IgD-negative memory B cell (primary cell): ENCODE results near the gene BID. TPM values are rescaled to one million over a fixed set of nuclear protein-coding genes. Genes with fewer than 3 reads are reported as not detected.

Experiments
- H3K27ac Mint-ChIP-seq, 3 donors: one replicate each; pipeline ENCODE4 v1.8.0; 2020 to 2022; ENCODE audit warnings: mild to moderate bottlenecking in 3 of 3, mixed read lengths in 3 of 3, moderate library complexity in 1 of 3
- H3K27me3 Mint-ChIP-seq: one replicate; pipeline ENCODE4 v1.8.0; 2021; ENCODE audit warnings: mixed read lengths
- H3K36me3 Mint-ChIP-seq: one replicate; pipeline ENCODE4 v1.8.0; 2020; ENCODE audit warnings: mild to moderate bottlenecking, mixed read lengths
- H3K4me1 Mint-ChIP-seq, 3 donors: one replicate each; pipeline ENCODE4 v1.8.0; 2020 to 2022; ENCODE audit warnings: mixed read lengths in 3 of 3, mild to moderate bottlenecking in 1 of 3
- H3K4me3 Mint-ChIP-seq, 4 donors: one replicate each; pipeline ENCODE4 v1.8.0; 2020 to 2022; ENCODE audit warnings: mild to moderate bottlenecking in 4 of 4, mixed read lengths in 4 of 4, moderate library complexity in 3 of 4
- H3K9me3 Mint-ChIP-seq, 3 donors: one replicate each; pipeline ENCODE4 v1.8.0; 2020 to 2021; ENCODE audit warnings: mixed read lengths in 3 of 3, mild to moderate bottlenecking in 1 of 3
- polyA plus RNA-seq: library from polyadenylated mRNA; unstranded; fragments of 300-500 nt; fragmentation: Illumina TruSeq; gene quantifications from one replicate; pipeline ENCODE4 v1.2.3, GENCODE V29; 2021

Gene BID
- polyA plus RNA-seq, 1 donor from 2014 or later = 40.9 TPM

- no peaks in the 10 kb centered on the region for H3K9me3 Mint-ChIP-seq
- peaks cover 1% of the 10 kb centered on the region for H3K36me3 Mint-ChIP-seq
- no peaks in the 10 kb centered on the region for H3K4me1 Mint-ChIP-seq
- H3K4me3 Mint-ChIP-seq = no peak overlapping the region
- H3K27ac Mint-ChIP-seq = no peak overlapping the region
- no peaks in the 10 kb centered on the region for H3K27me3 Mint-ChIP-seq
Measured at GRCh38 chr22:17808693-17809403, 34.6 kb upstream of the BID start.

DNA sequence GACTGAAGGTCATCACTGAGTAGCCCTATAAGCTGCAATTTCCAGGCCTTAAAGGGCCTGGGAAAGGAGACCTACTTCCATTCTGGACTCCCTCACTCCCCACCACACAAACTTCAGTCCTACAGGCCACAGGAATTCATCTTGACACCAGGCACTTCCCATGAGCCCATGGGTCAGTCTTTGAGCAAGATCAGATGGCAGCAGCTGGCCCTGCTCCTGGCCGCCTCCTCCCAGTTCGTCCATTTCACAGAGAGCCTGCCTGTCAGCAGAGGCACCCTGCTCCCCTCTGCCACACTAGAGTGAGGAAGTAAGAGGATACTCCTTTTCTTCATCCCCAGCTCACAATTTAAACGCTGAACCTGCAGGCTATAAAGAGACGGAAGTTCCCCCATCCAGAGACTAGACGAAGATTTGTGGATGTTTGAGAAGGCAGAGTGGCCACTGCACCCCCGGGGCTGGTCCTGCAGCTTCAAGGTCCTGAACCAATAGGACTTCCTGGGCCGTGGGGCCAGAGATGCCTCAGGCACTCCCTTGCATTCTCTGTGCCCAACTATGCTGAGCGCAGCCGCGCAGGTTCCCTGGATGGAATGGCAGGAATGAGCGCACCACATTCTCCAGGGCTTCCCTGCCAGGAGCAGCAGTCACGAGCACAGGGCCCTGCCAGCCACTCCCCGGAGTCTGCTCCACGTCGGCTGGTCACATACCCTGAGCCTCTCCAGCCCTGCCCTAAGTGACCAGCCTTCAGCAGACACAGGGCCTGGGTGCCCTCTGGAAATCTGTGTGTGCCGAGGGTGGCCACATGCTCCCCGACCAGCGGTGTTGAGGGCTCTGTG is 33.5 kb upstream of the BID start:
- Mint-ChIP-seq H3K36me3 (peaks cover 1% of the 10 kb centered on the region), H3K27me3 (no peaks in the 10 kb centered on the region), H3K4me1 (peaks cover 0 to 1% (median 0%) of the 10 kb centered on the region in 3 donors), H3K27ac (peak overlapping the region in 1 of 3 donors; percentile 57), H3K9me3 (no peaks in the 10 kb centered on the region), H3K4me3 (no peak overlapping the region)

DNA sequence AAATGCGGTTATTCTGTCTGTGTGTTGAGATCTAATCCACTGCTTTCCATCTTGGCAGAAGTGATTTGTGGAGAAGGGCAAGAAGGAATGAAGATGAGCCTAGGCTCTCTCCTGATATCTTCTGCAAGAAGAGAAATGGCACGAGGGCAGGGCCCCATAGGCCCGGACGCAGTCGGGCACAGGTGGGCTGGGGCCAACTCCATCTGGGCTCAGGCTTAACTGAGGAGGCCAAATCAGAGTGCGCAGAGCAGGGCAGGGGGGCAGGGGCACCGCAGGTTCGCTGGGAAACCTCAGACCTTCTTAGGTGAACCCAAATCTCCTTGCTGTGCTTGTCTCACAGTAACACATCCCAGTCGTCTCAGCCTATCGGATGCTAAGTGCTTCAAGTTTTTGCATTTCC is 32.8 kb upstream of the BID start:
- peaks cover 0 to 2% (median 1%) of the 10 kb centered on the region in 3 donors for H3K4me1 Mint-ChIP-seq
- peaks cover 0 to 2% (median 0%) of the 10 kb centered on the region in 3 donors for H3K9me3 Mint-ChIP-seq
- no peaks in the 10 kb centered on the region for H3K27me3 Mint-ChIP-seq
- peak overlapping the region in 1 of 3 donors; percentile 57 for H3K27ac Mint-ChIP-seq
- no peak overlapping the region for H3K4me3 Mint-ChIP-seq
- H3K36me3 Mint-ChIP-seq = peaks cover 4% of the 10 kb centered on the region

- Mint-ChIP-seq H3K4me1 (peaks cover 0 to 3% (median 1%) of the 10 kb centered on the region in 3 donors), H3K36me3 (peaks cover 4% of the 10 kb centered on the region), H3K4me3 (no peak overlapping the region), H3K9me3 (peaks cover 0 to 2% (median 0%) of the 10 kb centered on the region in 3 donors), H3K27me3 (no peaks in the 10 kb centered on the region), H3K27ac (peak overlapping the region in 1 of 3 donors; percentile 30)
Measured at GRCh38 chr22:17806437-17806836, 32.2 kb upstream of the BID start.

GRCh38 chr22:17804331-17805080 is 30.2 kb upstream of the BID start:
- H3K27me3 Mint-ChIP-seq = no peaks in the 10 kb centered on the region
- H3K4me3 Mint-ChIP-seq = no peak overlapping the region
- H3K36me3 Mint-ChIP-seq = peaks cover 4% of the 10 kb centered on the region
- peaks cover 15 to 17% (median 16%) of the 10 kb centered on the region in 3 donors for H3K4me1 Mint-ChIP-seq
- peaks cover 0 to 2% (median 0%) of the 10 kb centered on the region in 3 donors for H3K9me3 Mint-ChIP-seq
- H3K27ac Mint-ChIP-seq = peak overlapping the region in 2 of 3 donors; percentile 11 to 91

GRCh38 chr22:17803609-17804270 is 29.5 kb upstream of the BID start:
- H3K27ac Mint-ChIP-seq = peak overlapping the region in 2 of 3 donors; percentile 20 to 23
- H3K9me3 Mint-ChIP-seq = peaks cover 0 to 2% (median 0%) of the 10 kb centered on the region in 3 donors
- no peaks in the 10 kb centered on the region for H3K27me3 Mint-ChIP-seq
- H3K4me1 Mint-ChIP-seq = peaks cover 17 to 19% (median 18%) of the 10 kb centered on the region in 3 donors
- H3K4me3 Mint-ChIP-seq = no peak overlapping the region
- peaks cover 2% of the 10 kb centered on the region for H3K36me3 Mint-ChIP-seq

DNA sequence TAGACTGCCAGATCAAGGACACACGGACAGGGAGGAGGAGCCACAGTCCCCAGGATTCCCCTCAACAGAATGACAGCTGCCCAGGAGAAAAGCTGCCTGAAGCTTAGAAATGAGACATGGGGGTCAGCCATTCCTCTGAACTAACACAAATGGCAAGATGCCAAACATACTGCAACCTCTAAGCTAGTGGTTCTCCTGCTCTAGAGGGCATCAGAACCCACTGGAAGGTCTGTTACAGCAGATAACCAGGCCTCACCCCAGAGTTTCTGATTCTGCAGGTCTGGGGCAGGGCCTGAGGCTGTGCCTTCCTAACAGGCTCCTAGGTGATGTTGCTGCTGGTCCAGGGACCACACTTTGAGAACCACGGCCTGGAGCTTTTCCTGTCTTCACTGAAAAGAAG is 28.6 kb upstream of the BID start:
- H3K9me3 Mint-ChIP-seq = peaks cover 0 to 2% (median 0%) of the 10 kb centered on the region in 3 donors
- peaks cover 17 to 23% (median 22%) of the 10 kb centered on the region in 3 donors for H3K4me1 Mint-ChIP-seq
- H3K27ac Mint-ChIP-seq = peak overlapping the region; percentile 23 to 59 (median 44)
- H3K4me3 Mint-ChIP-seq = no peak overlapping the region
- no peaks in the 10 kb centered on the region for H3K27me3 Mint-ChIP-seq
- peaks cover 2% of the 10 kb centered on the region for H3K36me3 Mint-ChIP-seq

DNA sequence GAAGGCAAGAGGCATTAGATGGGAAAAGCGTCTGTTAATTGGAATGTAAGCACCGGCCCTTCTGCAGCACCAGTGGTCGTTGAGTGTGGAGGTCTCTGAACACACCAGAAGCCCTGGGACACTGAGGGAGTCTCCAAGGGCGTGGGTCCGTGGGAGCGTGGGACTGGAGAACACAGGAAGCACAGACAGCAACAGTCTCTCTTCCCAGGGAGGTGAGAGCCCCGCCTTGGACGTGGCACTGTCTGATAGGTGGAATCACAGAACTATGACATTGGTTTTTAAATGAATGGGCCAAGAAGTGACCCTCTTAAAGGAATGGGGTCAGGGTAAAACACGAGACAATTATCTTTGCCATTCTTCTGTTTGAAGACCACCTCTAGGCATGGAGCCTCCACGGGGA is 28.1 kb upstream of the BID start:
- Mint-ChIP-seq H3K4me3 (peak overlapping the region in 1 of 4 donors; percentile 46), H3K36me3 (peaks cover 2% of the 10 kb centered on the region), H3K4me1 (peaks cover 17 to 25% (median 24%) of the 10 kb centered on the region in 3 donors), H3K27ac (peak overlapping the region in 2 of 3 donors; percentile 44 to 59), H3K27me3 (no peaks in the 10 kb centered on the region), H3K9me3 (peaks cover 0 to 2% (median 0%) of the 10 kb centered on the region in 3 donors)

- H3K36me3 Mint-ChIP-seq = peaks cover 4% of the 10 kb centered on the region
- peaks cover 0 to 2% (median 0%) of the 10 kb centered on the region in 3 donors for H3K9me3 Mint-ChIP-seq
- peak overlapping the region; percentile 43 to 98 (median 76) for H3K27ac Mint-ChIP-seq
- peaks cover 37 to 53% (median 44%) of the 10 kb centered on the region in 3 donors for H3K4me1 Mint-ChIP-seq
- H3K27me3 Mint-ChIP-seq = no peaks in the 10 kb centered on the region
- peak overlapping the region in 3 of 4 donors; percentile 3 to 73 (median 4) for H3K4me3 Mint-ChIP-seq
Measured at GRCh38 chr22:17797721-17798559, 23.7 kb upstream of the BID start.

DNA sequence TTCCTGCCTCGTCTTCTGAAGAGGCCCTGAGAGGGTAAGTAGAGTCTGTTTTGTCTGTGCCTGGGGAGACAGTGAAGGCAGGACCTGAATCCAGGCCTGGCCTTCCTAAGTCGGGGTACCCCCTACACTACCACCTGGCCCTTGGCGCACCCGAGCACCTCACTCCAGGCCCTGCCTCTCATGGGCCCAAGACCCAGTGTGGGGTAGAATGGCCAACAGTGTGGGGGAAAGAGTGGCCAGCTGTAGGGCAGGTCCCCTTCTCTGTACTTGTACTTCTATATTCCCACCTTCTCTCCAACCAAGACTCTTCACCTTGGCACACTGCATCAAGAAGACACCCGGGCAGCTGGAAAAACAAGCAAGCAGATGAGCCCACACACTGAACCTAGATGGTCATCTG is 22.4 kb upstream of the BID start:
- Mint-ChIP-seq H3K4me1 (peaks cover 37 to 53% (median 41%) of the 10 kb centered on the region in 3 donors), H3K27me3 (no peaks in the 10 kb centered on the region), H3K36me3 (peaks cover 2% of the 10 kb centered on the region), H3K27ac (peak overlapping the region; percentile 89 to 98 (median 96)), H3K4me3 (peak overlapping the region in 3 of 4 donors; percentile 21 to 87 (median 77)), H3K9me3 (no peaks in the 10 kb centered on the region)

- no peaks in the 10 kb centered on the region for H3K9me3 Mint-ChIP-seq
- peak overlapping the region; percentile 89 to 98 (median 96) for H3K27ac Mint-ChIP-seq
- no peaks in the 10 kb centered on the region for H3K27me3 Mint-ChIP-seq
- H3K36me3 Mint-ChIP-seq = peaks cover 2% of the 10 kb centered on the region
- peaks cover 36 to 52% (median 41%) of the 10 kb centered on the region in 3 donors for H3K4me1 Mint-ChIP-seq
- peak overlapping the region; percentile 4 to 87 (median 77) for H3K4me3 Mint-ChIP-seq
Measured at GRCh38 chr22:17795661-17796548, 21.6 kb upstream of the BID start.

DNA sequence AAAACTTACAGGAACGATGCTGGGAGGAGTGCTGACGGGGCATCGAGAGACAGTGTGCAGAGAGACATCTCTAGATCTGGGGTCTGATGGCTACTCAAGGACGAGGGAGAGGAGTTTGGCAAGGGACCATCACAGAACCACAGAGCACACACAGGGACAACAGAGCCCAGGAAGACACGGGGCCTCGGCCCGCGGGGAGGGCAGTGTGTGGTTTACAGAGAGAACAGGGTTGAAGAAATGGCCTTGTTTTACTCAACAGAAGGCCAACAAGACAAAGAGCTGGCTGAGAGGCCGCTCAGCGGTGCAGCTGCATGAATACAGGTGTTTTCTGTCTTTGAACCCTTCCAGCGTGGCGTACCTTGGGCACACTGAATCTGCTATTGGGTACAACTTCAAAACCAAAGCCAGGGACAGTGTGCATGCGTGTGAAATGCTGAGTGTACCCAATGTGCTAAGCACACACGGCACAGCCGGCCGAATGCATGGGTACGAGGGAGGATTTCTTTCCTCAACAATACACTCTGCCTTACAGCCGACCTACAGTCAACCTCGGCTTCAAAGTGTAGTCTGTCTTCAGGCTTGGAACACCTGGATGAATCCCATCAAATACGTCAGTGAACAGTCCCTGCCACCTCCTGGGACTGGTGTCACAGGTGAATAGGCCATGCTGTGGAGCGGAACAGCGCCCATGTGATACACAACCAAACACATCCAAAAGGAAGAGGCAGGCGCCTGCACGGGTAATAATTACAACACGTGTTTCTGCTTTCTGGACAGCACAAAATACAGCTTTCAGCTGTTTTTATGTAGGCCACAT is 20.7 kb upstream of the BID start:
- Mint-ChIP-seq H3K4me3 (peak overlapping the region in 3 of 4 donors; percentile 67 to 87 (median 87)), H3K27me3 (no peaks in the 10 kb centered on the region), H3K36me3 (peaks cover 2% of the 10 kb centered on the region), H3K9me3 (no peaks in the 10 kb centered on the region), H3K4me1 (peaks cover 26 to 42% (median 31%) of the 10 kb centered on the region in 3 donors), H3K27ac (peak overlapping the region; percentile 89 to 98 (median 96))
